HG03439 (cell line): ENCODE measurements around the gene IGF2R.

Source experiments
- ATAC-seq: cut with Tn5 transposase; IDR thresholded peaks from one replicate; pipeline ENCODE4 v1.9.1; 2021; ENCODE audit warnings: mild to moderate bottlenecking, moderate library complexity; ENCODE audit not compliant: unreplicated experiment

Gene IGF2R

DNA sequence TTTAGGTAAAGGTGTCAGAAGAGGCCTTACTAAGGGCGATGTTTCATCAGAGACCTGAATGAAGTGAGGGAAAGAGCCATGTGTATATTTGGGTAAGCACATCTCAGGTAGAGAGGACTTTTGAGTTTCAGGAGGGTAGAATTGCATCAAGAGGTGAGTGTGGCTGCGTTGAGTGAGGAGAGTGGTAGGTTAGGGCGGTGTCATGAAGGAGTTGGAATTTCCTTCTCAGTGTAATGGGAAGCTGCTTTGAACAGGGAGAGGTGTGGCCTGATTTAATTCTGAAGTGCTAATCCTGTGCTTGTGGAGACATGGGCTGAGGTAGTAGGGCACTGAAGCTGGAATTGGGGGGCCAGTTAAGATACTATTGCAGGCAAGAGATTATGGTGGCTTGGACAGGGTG is 53.9 kb downstream of the IGF2R start:
- ATAC-seq: no peak

- no peak for ATAC-seq
Measured at GRCh38 chr6:160024152-160024551, 55.3 kb downstream of the IGF2R start.

- no peak for ATAC-seq
Measured at GRCh38 chr6:160027076-160027475, 58.2 kb downstream of the IGF2R start.

DNA sequence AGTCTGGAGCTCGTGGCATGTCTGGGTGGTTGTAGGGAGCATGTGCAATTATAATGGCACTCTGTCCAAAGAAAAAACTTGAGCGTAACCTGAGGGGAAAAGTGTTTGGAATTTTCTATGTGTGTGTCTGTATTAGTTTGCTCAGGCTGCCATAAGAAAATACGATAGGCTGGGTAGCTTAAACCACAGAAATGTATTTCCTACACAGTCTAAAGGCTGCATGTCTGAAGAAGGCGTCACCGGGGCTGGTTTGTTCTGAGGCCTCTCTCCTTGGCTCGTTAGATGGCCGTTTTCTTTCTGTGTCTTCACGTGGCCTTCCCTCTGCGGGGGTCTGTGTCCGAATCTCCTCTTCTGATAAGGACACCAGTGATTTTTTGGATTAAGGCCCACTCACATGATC is 59.0 kb downstream of the IGF2R start:
- no peak for ATAC-seq

- no peak for ATAC-seq
Measured at GRCh38 chr6:160028487-160029275, 59.8 kb downstream of the IGF2R start.

- ATAC-seq: no peak
Measured at GRCh38 chr6:160029525-160029924, 60.6 kb downstream of the IGF2R start.

DNA sequence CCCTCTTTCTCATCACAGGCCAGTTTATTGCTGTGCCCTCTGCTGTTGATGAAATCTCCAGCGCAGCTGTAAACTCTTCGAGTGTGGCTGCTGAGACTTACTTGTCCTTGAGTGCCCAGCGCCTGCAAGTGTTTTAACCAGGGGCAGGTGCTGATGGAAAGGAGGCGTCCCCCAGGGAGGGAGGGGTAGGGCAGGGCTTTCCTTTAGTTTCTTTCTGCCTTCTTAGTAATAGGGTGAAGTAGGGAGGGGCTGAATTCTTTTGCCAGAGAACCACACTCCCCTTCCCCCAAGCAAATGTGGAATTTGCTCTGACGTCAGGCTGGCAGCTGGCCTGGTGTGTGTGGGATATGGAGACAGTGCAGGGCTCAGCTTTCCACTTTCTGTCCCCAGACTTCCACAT is 61.2 kb downstream of the IGF2R start:
- ATAC-seq: no peak

GRCh38 chr6:160031442-160031841 is 62.6 kb downstream of the IGF2R start:
- no peak for ATAC-seq

- ATAC-seq: no peak
Measured at GRCh38 chr6:160031871-160032270, 63.0 kb downstream of the IGF2R start.

GRCh38 chr6:160032538-160032937 is 63.7 kb downstream of the IGF2R start:
- ATAC-seq: no peak

DNA sequence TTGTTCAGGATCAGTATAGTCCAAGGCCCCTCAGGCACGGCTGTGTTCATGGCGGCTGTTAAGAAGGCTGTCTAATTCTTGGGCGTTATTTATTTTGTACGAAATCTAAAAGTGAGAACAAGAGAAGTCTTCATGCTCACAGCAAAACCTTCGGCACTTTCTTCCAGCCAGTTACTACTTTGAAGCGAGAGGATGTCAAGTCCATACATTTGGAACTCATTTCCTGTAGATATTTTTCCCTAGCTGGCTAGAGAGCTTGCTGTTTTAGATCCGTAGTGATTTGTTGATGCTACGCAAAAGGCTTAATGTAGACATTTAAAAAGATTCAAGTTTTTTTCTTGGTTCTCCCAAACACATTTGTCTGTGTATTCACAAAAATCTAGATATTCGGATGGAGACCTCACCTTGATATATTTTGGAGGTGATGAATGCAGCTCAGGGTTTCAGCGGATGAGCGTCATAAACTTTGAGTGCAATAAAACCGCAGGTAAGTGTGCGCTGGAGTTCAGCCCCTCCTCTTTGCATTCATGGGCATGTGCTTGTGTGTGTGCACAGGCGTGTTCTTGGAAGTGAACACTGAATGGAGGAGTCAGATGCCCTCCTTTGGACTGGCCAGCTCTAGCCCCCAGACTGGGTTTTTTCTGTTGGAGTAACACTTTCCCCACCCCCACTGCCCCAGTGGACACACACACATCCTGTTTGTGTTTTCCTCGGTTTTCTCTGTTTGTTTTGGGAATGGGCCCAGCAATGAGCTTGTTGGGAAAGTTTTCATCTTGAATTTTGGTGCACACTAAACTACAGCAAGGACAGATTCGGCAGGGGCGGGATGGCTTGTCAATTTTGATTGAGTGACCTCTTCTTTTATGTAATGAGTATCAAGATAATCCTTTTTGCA is 65.4 kb downstream of the IGF2R start:
- ATAC-seq: no peak

GRCh38 chr6:160035241-160035640 is 66.4 kb downstream of the IGF2R start:
- ATAC-seq: no peak

DNA sequence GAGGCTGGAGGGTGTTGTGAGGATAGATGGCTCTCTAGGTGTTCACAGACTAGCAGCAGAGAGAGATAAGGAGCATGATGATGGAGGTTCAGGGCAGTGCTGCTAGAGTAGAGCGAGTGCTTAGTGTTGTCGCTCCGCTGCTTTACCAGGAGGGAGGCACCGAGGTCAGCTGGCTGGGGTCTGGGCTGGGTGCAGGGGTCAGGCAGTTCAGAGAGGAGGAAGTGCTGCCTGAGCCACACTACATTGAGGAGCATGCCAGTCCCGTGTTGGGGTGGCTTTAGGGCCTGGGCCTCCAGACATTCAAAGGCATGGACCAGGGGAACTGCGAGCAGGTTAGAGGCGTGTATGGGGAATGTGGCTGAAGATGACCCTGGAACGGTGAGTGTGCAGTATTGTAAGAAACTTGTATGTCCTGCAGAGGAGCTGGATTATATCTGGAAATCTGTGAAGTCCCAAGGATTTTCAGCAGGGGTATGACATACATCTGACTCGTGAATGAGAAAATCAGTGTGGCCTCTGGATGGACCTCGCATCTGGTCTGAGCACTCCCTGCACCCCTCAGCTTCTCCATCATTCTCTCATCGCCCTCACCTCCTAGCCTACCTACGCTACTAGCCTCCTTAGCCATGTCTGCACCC is 66.9 kb downstream of the IGF2R start:
- no peak for ATAC-seq

- ATAC-seq: no peak
Measured at GRCh38 chr6:160036331-160036695, 67.4 kb downstream of the IGF2R start.

DNA sequence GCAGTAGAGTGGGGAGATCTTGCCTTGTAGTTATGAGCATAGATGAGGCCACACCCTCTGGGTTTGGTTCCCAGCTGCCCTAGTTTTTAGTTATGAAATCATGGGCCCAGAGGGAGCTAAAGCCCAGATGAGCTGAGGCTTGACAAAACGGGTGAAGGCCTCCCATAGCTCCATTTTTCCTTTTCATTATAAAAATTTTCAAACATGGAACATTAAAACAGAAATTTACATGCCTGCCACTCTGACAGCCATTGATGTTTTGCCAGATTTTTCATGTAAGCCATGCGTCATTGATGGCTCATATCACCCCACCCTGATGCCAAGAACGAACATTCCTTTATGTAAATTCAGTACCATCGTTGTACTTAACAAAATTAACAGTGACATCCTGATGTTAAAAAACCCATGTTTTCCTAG is 67.9 kb downstream of the IGF2R start:
- ATAC-seq: no peak

DNA sequence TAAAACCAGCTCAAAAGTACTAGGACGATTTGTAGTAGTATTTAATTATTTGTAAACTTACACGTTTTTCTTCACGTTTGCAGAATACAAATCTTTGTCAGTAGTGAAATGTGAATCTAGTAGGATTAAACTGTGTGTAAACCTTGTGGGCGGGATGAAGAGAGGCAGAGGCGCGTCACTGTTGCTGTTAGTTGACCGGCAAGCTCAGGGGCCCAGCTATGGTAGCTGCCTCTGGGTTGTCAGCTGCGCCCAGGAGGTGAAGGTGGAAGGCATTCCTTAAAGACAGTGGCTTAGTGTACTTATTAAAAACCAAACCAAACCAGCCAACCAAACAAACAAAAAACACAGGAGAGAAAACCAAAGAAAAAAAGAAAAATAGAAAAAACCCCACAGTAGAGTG is 69.6 kb downstream of the IGF2R start:
- ATAC-seq: no peak

DNA sequence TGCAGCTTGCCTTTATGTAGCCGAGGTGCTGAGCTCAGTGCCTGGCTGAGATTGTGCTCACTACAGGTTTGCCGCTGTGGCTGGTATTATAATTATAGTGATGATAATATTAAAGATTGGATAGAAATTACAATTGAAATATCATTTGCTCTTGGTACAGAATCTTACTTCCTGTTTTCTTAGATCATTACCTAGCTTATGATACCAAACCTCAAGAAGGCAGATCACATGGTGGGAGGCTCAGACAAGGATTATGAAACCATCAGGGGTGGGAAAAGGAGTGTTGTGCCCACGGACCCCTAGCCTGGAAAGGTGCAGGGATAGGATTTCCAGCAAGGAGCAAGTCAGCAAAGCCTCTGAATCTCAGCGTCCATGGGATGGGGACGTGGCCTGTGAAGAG is 70.6 kb downstream of the IGF2R start:
- no peak for ATAC-seq

DNA sequence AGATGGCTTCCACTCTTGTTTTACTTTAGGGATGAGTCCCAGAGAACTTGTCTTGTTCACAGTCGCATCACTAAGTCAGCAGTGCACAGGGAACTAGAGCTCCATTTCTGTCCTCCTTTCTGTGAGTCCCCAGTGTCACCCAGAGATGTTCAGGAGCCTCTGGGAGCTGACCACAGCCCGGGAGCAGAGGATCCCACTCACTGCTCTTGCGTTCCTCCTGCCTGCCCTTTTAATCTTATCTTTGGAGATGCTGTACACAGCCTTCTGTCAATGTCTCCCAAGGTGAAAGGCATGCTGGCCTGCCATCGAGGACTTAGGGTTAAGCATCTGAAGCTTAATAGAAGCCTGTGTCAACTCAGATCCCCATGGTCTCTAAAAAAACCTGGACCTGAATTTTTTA is 71.2 kb downstream of the IGF2R start:
- no peak for ATAC-seq

- no peak for ATAC-seq
Measured at GRCh38 chr6:160040527-160041264, 71.8 kb downstream of the IGF2R start.

GRCh38 chr6:160041608-160042007 is 72.7 kb downstream of the IGF2R start:
- no peak for ATAC-seq
